GM12878 (cell line): ENCODE measurements around the gene ALOXE3. TPM values are rescaled to one million over a fixed set of nuclear protein-coding genes. Genes with fewer than 3 reads are reported as not detected.

Source experiments
- ATAC-seq: fragments of 200-7000 bp; cut with Tn5 transposase; 3 replicates; pipeline ENCODE4 v1.9.1; 2020; ENCODE audit warnings: mild to moderate bottlenecking, moderate library complexity
- BruUV-seq: library from RNA; stranded (reverse); fragments of 400-500 nt; replicated peaks from 2 replicates; lab custom pipeline; 2021; lab: Mats Ljungman, UMichigan
- CTCF ChIA-PET: fragments of 300-600 bp; sonication (Branson Sonifier 250); formaldehyde crosslinking; extraction: SDS; loops from one replicate; lab custom pipeline; 2021; ENCODE audit warnings: inconsistent platforms; lab: Yijun Ruan, JAX
- POLR2A ChIA-PET: fragments of 350-600 bp; formaldehyde crosslinking; extraction: SDS; loops from one replicate; lab custom pipeline; 2021; ENCODE audit warnings: inconsistent platforms; lab: Charles Lee
- RAD21 ChIA-PET: fragments of 300-600 bp; sonication (Branson Sonifier 250); formaldehyde crosslinking; loops from one replicate; lab custom pipeline; 2023; ENCODE audit warnings: antibody characterized with exemption; ENCODE audit not compliant: unreplicated experiment; lab: Charles Lee
- SMC1A ChIA-PET: fragments of 300-600 bp; sonication (Branson Sonifier 250); formaldehyde crosslinking; loops from one replicate; lab custom pipeline; 2023; ENCODE audit not compliant: unreplicated experiment, uncharacterized antibody; lab: Charles Lee
- DNase-seq: peaks from one replicate; pipeline ENCODE4 v3.0.0-alpha.2; 2011; ENCODE audit warnings: low read depth, low spot score
- FAIRE-seq: peaks from 3 replicates; lab custom pipeline; 2011; peaks lifted over from hg19 to GRCh38; lab: Jason Lieb, UNC
- H2AFZ ChIP-seq: 2 replicates; pipeline ENCODE4 v1.6.0; 2011; ENCODE audit warnings: low read depth, low read length, control low read depth; ENCODE audit not compliant: control insufficient read depth
- H3K27ac ChIP-seq: 2 replicates; pipeline ENCODE4 v1.5.1; 2011; ENCODE audit warnings: control low read depth; ENCODE audit not compliant: control insufficient read depth, insufficient read depth
- H3K27me3 ChIP-seq, 2 experiments: replicated peaks in 1 of 2; 2 replicates each; pipeline versions ENCODE4 v1.6.0 to v1.6.1; 2011; ENCODE audit warnings: low read length in 1 of 2; ENCODE audit not compliant: control insufficient read depth in 2 of 2, insufficient read depth in 2 of 2
- H3K36me3 ChIP-seq, 2 experiments: 2 replicates each; pipeline ENCODE4 v1.5.1; 2011; ENCODE audit warnings: low read length in 1 of 2; ENCODE audit not compliant: control insufficient read depth in 2 of 2, insufficient read depth in 2 of 2
- H3K4me1 ChIP-seq: 2 replicates; pipeline ENCODE4 v1.6.1; 2011; ENCODE audit warnings: mild to moderate bottlenecking, low read length, moderate library complexity, mixed read lengths; ENCODE audit not compliant: control insufficient read depth, insufficient read depth
- H3K4me2 ChIP-seq: 2 replicates; pipeline ENCODE4 v1.6.0; 2011; ENCODE audit warnings: control low read depth; ENCODE audit not compliant: control insufficient read depth, insufficient read depth
- H3K4me3 ChIP-seq: fragments of 200-600 bp; sonication (generic); 2 replicates; pipeline ENCODE4 v1.5.1; 2016
- H3K79me2 ChIP-seq: 2 replicates; pipeline ENCODE4 v1.6.0; 2011; ENCODE audit warnings: low read length; ENCODE audit not compliant: control insufficient read depth, insufficient read depth
- H3K9ac ChIP-seq: 2 replicates; pipeline ENCODE4 v1.8.0; 2011; ENCODE audit warnings: low read length, control low read depth, mixed read lengths; ENCODE audit not compliant: control insufficient read depth, insufficient read depth
- H3K9me3 ChIP-seq: replicated peaks from 3 replicates; pipeline ENCODE4 v1.5.1; 2011; ENCODE audit warnings: mild to moderate bottlenecking, low read length; ENCODE audit not compliant: control insufficient read depth, insufficient read depth
- H4K20me1 ChIP-seq: 2 replicates; pipeline ENCODE4 v1.6.0; 2011; ENCODE audit not compliant: control insufficient read depth, insufficient read depth
- DPF2 ChIP-seq: fragments of 450-650 bp; IDR thresholded peaks from 2 replicates; pipeline ENCODE4 v1.6.1; 2017; ENCODE audit warnings: mild to moderate bottlenecking
- E2F4 ChIP-seq: IDR thresholded peaks from 2 replicates; pipeline ENCODE4 v1.6.1; 2012; ENCODE audit warnings: low read depth, low read length, improper control_type of control experiment
- GATAD2B ChIP-seq: fragments of 450-650 bp; conservative IDR thresholded peaks from 2 replicates; pipeline ENCODE4 v1.6.1; 2017; ENCODE audit warnings: low read depth, mild to moderate bottlenecking, moderate library complexity
- HDGF ChIP-seq: fragments of 450-650 bp; IDR thresholded peaks from 2 replicates; pipeline ENCODE4 v1.6.1; 2016; ENCODE audit warnings: antibody characterized with exemption
- KAT2A ChIP-seq: conservative IDR thresholded peaks from 2 replicates; pipeline ENCODE4 v1.6.1; 2011; ENCODE audit warnings: low read depth, low read length; ENCODE audit not compliant: control insufficient read depth
- NFYA ChIP-seq: IDR thresholded peaks from 2 replicates; pipeline ENCODE4 v1.6.1; 2011; ENCODE audit warnings: low read depth, mild to moderate bottlenecking, low read length, improper control_type of control experiment, borderline replicate concordance
- RBBP5 ChIP-seq: fragments of 200-600 bp; sonication (generic); conservative IDR thresholded peaks from 2 replicates; pipeline ENCODE4 v1.6.1; 2016
- SMAD5 ChIP-seq: IDR thresholded peaks from 2 replicates; pipeline ENCODE4 v1.6.1; 2016; ENCODE audit warnings: antibody characterized with exemption, low read depth
- STAT1 ChIP-seq: fragments of 450-650 bp; conservative IDR thresholded peaks from 2 replicates; pipeline ENCODE4 v1.6.1; 2014; ENCODE audit warnings: antibody characterized with exemption, mild to moderate bottlenecking
- TAF1 ChIP-seq: IDR thresholded peaks from 2 replicates; pipeline ENCODE4 v1.6.1; 2011; ENCODE audit warnings: mild to moderate bottlenecking, low read depth, low read length, borderline replicate concordance
- ZBTB33 ChIP-seq: fragments of 450-650 bp; IDR thresholded peaks from 2 replicates; pipeline ENCODE4 v1.6.1; 2017; ENCODE audit warnings: mild to moderate bottlenecking
- ZZZ3 ChIP-seq: IDR thresholded peaks from 2 replicates; pipeline ENCODE4 v1.6.1; 2011; ENCODE audit warnings: low read depth; ENCODE audit not compliant: control insufficient read depth, insufficient read length
- WGBS: methylation state at CpG from one replicate; pipeline ENCODE4 v1.1.6; 2016; ENCODE audit warnings: low lambda C conversion rate; ENCODE audit not compliant: insufficient replicate concordance, insufficient coverage; ENCODE audit errors: missing lambda C conversion rate; 5-methylcytosine and 5-hydroxymethylcytosine counted together
- in situ Hi-C: fragments of 300-500 bp; cut with MboI; formaldehyde crosslinking; loops from 9 replicates; pipeline ENCODE4 v1.14.3; 2018; ENCODE audit warnings: mixed read lengths
- intact Hi-C: fragments of 100-400 bp; cut with micrococcal nuclease; formaldehyde crosslinking; loops from one replicate; pipeline ENCODE4 v1.14.2; 2022; ENCODE audit not compliant: unreplicated experiment
- polyA plus RNA-seq, 11 experiments: library from polyadenylated mRNA; depleted of rRNA in 4 of 11; unstranded in 6 of 11; stranded (reverse) in 5 of 11; fragments of >200 nt; fragmentation: Nextera tagmentation in 4 of 11; fragmentation: Illumina TruSeq in 1 of 11; extraction: Ambion mirVana in 4 of 11; extraction: Trizol in 1 of 11; gene quantifications; 1 replicate in 1 of 11; 2 replicates in 10 of 11; pipeline versions ENCODE4 v1.2.1 to v1.2.3, GENCODE V29; 2011 to 2016; ENCODE audit warnings: inconsistent platforms in 2 of 11, missing spikeins in 2 of 11, low read depth in 1 of 11
- total RNA-seq, 4 experiments: library from RNA; depleted of rRNA in 3 of 4; stranded (reverse); fragments of >200 nt in 3 of 4; fragmentation: Illumina TruSeq in 1 of 4; extraction: Trizol in 1 of 4; gene quantifications; 2 replicates each; pipeline versions ENCODE4 v1.2.1 to v1.2.3, GENCODE V29; 2013 to 2021
- TF ChIP-seq, protein P1 (sequence below): fragments of 150-350 bp; IDR thresholded peaks from 2 replicates; pipeline ENCODE4 v1.6.1; 2014; ENCODE audit warnings: mild to moderate bottlenecking, low read depth, low read length

ALOXE3 gene
- total and polyA plus RNA-seq, 10 of the 15 experiments (the other 5 are each of a cell fraction or from before 2014, with no cell fraction given) = 0.04 TPM; not detected in 9

DNA sequence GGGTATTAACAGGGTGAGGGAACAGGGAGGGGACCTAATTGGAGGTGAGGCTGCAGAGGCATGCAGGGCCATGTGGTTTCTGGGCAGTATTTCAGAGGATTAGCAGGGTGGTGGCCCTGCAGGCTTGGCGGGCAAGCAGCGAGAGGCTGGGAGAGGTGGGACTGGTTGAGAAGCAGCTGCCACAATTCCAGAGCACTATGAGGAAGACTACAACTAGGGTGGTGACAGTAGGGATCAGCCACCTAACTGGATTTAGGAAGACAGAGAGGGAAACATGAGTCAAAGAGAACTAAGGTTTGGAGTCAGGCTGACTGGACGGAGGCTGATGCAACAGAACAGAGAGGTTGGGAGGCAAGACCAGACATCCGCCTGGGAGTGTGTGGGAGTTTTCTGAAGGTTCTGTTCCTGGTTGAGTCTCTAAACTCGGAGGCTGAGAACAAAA, 12.3 kb downstream of the ALOXE3 start:
- in situ Hi-C loops = no loop called here
- no peaks in the 10 kb centered on the region for H4K20me1 ChIP-seq
- H3K9me3 ChIP-seq = no peaks in the 10 kb centered on the region
- H3K79me2 ChIP-seq = no peaks in the 10 kb centered on the region
- H3K27ac ChIP-seq = no peak overlapping the region
- H2AFZ ChIP-seq = no peak overlapping the region
- DNase-seq (no peak), ATAC-seq (peak; percentile 20; the same call in 1 of the 3 replicates), FAIRE-seq (no peak)
- peaks cover 4% of the 10 kb centered on the region for H3K4me1 ChIP-seq
- TF ChIP-seq ZZZ3 (no peak), TAF1 (no peak)
- H3K4me3 ChIP-seq = no peak overlapping the region
- BruUV-seq = no TSS peak
- ChIA-PET POLR2A (interaction anchor here (0.6 to 1.0 kb wide), 3 partner anchors 13 to 22 kb away, joined by 3 to 5 read pairs (median 4); no protein-coding TSS in a partner anchor), RAD21 (interaction anchor here (2.3 to 2.6 kb wide), 2 partner anchors 32 to 45 kb away, joined by 8 to 9 read pairs; no protein-coding TSS in a partner anchor), CTCF (interaction anchor here (0.8 to 14.3 kb wide), 5 partner anchors 13 to 59 kb away, joined by 3 to 189 read pairs (median 20); partner anchors contain the start of genes ALOX12B and ALOXE3), SMC1A (interaction anchor here (0.7 to 1.6 kb wide), 3 partner anchors 10 to 16 kb away, joined by 3 to 9 read pairs (median 6); no protein-coding TSS in a partner anchor)
- H3K4me2 ChIP-seq = no peak overlapping the region
- intact Hi-C loops = no loop called here
- WGBS = 49% methylated on average over 5 of the region's 5 CpGs
- H3K9ac ChIP-seq = no peak overlapping the region
- no peaks in the 10 kb centered on the region for H3K27me3 ChIP-seq
- no peaks in the 10 kb centered on the region for H3K36me3 ChIP-seq

DNA sequence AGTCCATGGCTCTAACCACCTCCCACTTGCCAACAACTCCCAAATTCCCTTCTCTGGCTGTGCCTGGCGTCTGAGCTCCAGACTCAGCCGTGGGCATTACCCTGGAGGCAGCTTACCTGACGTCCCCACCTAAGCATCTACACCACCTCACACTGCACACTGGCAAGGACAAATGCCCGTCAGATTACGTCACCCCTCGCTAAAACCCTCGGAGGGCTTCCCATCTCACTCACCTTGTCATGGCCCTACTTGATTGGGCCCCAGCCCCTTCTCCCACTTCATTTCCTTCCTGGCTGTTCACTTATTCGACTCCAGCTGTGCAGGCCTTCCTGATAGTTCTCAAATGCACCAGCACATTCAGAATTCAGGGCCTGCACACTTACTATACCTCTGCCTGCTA, 13.4 kb downstream of the ALOXE3 start:
- Histone ChIP-seq H3K9ac (no peak overlapping the region), H3K36me3 (no peaks in the 10 kb centered on the region), H3K27me3 (no peaks in the 10 kb centered on the region), H4K20me1 (no peaks in the 10 kb centered on the region), H2AFZ (no peak overlapping the region), H3K9me3 (no peaks in the 10 kb centered on the region), H3K4me2 (no peak overlapping the region), H3K4me3 (no peak overlapping the region), H3K79me2 (no peaks in the 10 kb centered on the region), H3K4me1 (peaks cover 2% of the 10 kb centered on the region), H3K27ac (no peak overlapping the region)
- BruUV-seq = no TSS peak
- in situ Hi-C loops = no loop called here
- no peak for DNase-seq
- ATAC-seq = no peak
- intact Hi-C loops = no loop called here
- no peak for FAIRE-seq
- SMC1A ChIA-PET = interaction anchor here (0.6 to 1.9 kb wide), 4 partner anchors 11 to 46 kb away, joined by 3 to 9 read pairs (median 6); no protein-coding TSS in a partner anchor
- 35% methylated on average over 7 of the region's 8 CpGs for WGBS
- RAD21 ChIA-PET = interaction anchor here (0.7 to 2.6 kb wide), 3 partner anchors 12 to 44 kb away, joined by 3 to 9 read pairs (median 8); no protein-coding TSS in a partner anchor
- CTCF ChIA-PET = interaction anchor here (0.8 to 14.3 kb wide), 8 partner anchors 11 to 58 kb away, joined by 3 to 189 read pairs (median 9); partner anchors contain the start of genes ALOX12B and ALOXE3
- POLR2A ChIA-PET = interaction anchor here (1.1 kb wide), 1 partner anchor 10 kb away, joined by 3 read pairs; no protein-coding TSS in a partner anchor
- TF ChIP-seq NFYA = no peak
- TF ChIP-seq GATAD2B = no peak
- TF ChIP-seq SMAD5 = no peak
- no peak for TF ChIP-seq ZBTB33
- no peak for TF ChIP-seq RBBP5
- TF ChIP-seq, protein P1, sequence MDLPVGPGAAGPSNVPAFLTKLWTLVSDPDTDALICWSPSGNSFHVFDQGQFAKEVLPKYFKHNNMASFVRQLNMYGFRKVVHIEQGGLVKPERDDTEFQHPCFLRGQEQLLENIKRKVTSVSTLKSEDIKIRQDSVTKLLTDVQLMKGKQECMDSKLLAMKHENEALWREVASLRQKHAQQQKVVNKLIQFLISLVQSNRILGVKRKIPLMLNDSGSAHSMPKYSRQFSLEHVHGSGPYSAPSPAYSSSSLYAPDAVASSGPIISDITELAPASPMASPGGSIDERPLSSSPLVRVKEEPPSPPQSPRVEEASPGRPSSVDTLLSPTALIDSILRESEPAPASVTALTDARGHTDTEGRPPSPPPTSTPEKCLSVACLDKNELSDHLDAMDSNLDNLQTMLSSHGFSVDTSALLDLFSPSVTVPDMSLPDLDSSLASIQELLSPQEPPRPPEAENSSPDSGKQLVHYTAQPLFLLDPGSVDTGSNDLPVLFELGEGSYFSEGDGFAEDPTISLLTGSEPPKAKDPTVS = no peak
- no peak for TF ChIP-seq KAT2A
- no peak for TF ChIP-seq HDGF
- no peak for TF ChIP-seq STAT1
- no peak for TF ChIP-seq E2F4
- TF ChIP-seq DPF2 = no peak
